NCI-H2081 treated with DMSO at 0.1 percent for 48 hours (cell line): ENCODE results near the gene GNAZ.

Experiments used
- DNase-seq: peaks from one replicate; lab custom pipeline; 2025; lab: John Stamatoyannopoulos, UW

Gene GNAZ

GRCh38 chr22:23155143-23155542, 84.8 kb downstream of the GNAZ start:
- DNase-seq = no peak

GRCh38 chr22:23155831-23156230, 85.5 kb downstream of the GNAZ start:
- DNase-seq = no peak

- DNase-seq = no peak
Measured at GRCh38 chr22:23156286-23156685, 86.0 kb downstream of the GNAZ start.

DNA sequence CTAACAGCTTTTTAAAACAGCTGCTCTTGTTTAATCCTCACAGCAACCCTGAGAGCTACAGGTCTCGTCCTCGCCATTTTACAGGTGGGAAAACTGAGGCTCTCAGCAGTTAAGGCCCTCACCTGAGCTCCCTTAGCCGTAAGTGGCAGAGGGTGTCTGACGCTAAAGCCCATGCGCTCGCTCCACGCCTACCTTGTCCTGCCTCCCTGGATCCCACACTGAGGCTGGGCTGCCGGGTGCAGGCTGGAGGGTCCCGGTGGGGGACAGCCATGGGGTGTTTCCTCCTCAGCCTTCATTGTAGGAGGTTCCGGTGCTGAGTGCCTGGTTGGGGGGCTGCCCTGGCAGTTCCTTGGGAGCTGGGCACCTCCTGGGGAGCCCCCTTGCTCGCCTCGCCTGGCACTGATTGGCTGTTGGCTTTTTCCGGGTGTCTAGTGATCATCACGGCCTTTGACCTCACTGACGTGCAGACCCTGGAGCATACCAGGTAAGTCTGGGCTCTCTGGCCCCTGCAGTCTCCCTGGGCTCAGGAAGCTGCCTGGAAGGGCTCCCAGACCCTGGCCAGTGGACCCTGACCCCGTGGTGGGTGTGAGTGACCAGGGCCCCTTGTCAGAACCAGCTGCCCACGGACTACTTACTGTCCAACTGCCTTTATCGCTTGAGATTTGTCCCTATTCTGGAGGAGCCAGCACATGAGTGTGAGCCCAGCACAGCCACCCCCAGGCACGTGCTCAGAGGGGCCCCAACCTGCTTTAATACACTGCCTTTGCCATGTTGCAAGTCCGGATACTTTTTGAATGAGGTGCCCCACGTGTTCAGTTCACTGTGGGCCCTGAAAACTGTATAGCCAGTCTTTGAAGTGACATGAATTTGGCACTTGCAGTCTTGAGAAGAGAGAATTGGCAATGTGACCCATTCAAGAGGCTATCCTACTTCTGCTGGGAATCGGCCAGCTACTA, 87.5 kb downstream of the GNAZ start:
- DNase-seq = no peak

- no peak for DNase-seq
Measured at GRCh38 chr22:23158516-23159290, 88.4 kb downstream of the GNAZ start.

GRCh38 chr22:23159291-23159630, 88.9 kb downstream of the GNAZ start:
- no peak for DNase-seq

GRCh38 chr22:23161029-23161428, 90.7 kb downstream of the GNAZ start:
- DNase-seq = no peak

GRCh38 chr22:23161574-23161973, 91.3 kb downstream of the GNAZ start:
- no peak for DNase-seq

DNA sequence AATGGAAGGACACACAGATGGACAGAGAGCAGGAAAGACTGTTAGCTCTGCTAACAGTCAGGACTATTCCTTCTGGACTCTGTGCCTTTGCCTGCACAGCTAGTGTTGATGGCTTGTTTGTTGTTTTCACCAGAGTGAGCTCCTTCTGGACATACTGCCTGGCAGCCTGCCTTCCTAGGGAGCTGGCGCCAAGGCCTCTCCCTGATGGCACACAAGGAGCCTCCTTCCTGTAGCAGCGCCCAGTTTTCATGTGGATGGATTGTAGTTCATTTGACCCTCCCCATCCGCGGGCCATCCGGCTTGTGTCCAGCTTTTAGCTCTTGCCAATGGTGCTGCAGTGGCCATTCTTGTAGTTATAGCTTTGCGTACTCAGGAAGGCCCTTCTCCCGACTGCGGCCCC, 93.3 kb downstream of the GNAZ start:
- DNase-seq = no peak

GRCh38 chr22:23164091-23164490, 93.8 kb downstream of the GNAZ start:
- DNase-seq = no peak

- DNase-seq = no peak
Measured at GRCh38 chr22:23166042-23166831, 95.9 kb downstream of the GNAZ start.

DNA sequence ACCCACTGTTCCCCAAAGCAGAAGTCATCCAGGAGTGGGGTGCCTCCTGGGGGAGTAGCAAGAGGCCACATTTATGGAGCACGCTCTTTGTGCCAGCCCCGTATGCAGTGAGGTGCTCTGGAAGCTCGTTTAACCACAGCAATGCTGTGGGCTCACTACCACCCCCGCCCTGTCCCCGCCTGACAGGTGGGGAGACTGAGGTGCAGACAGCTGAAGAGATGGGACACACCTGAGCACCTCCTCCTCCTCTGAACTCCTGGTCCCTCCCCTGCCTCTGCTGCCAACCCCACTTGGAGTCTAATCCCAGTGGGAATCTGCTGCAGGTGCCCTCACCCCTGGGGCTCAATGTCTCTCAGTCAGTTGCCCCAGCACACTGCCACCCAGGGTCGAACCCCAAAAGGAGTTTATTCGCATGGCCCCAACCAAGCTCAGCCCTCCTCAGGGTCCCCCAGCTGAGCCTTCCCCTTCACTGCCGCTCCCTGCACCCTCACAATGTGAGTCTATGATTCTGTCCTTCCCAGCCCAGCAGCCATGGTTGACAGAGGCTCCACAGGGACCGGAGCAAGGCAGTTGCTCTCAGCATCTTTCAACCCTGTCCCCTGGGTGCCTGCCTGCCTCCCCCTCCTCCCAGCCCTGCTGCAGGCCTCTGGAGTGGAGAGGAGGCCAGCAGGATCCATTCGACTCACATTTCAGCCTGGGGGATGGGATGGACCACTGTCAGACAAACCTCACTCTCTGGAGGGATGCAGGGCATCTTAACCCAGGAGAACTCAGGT, 96.7 kb downstream of the GNAZ start:
- no peak for DNase-seq

GRCh38 chr22:23168391-23169042, 98.2 kb downstream of the GNAZ start:
- DNase-seq = no peak

GRCh38 chr22:23169043-23169406, 98.7 kb downstream of the GNAZ start:
- no peak for DNase-seq
